Muscle of back (tissue), 13 donors: ENCODE results near the gene TAF3. TPM values are rescaled to one million over a fixed set of nuclear protein-coding genes. Genes with fewer than 3 reads are reported as not detected.
"Not testable (repeated sequence)": the region's sequence is repeated elsewhere in the genome, so short reads cannot be mapped to it uniquely, and the experiment has no call there.

Source experiments
- DNase-seq, 3 donors: peaks; one replicate each; pipeline versions ENCODE4 v3.0.0 to v3.0.0-alpha.2; 2013
- long read RNA-seq, 9 donors: transcript quantifications; one replicate each; lab custom pipeline, GENCODE V29; 2026
- polyA plus RNA-seq, 10 donors: library from polyadenylated mRNA; unstranded; fragments of 120-200 nt; gene quantifications; one replicate each; pipeline ENCODE4 v1.2.1, GENCODE V29; 2013; ENCODE audit not compliant: insufficient read length in 10 of 10

Gene TAF3, protein sequence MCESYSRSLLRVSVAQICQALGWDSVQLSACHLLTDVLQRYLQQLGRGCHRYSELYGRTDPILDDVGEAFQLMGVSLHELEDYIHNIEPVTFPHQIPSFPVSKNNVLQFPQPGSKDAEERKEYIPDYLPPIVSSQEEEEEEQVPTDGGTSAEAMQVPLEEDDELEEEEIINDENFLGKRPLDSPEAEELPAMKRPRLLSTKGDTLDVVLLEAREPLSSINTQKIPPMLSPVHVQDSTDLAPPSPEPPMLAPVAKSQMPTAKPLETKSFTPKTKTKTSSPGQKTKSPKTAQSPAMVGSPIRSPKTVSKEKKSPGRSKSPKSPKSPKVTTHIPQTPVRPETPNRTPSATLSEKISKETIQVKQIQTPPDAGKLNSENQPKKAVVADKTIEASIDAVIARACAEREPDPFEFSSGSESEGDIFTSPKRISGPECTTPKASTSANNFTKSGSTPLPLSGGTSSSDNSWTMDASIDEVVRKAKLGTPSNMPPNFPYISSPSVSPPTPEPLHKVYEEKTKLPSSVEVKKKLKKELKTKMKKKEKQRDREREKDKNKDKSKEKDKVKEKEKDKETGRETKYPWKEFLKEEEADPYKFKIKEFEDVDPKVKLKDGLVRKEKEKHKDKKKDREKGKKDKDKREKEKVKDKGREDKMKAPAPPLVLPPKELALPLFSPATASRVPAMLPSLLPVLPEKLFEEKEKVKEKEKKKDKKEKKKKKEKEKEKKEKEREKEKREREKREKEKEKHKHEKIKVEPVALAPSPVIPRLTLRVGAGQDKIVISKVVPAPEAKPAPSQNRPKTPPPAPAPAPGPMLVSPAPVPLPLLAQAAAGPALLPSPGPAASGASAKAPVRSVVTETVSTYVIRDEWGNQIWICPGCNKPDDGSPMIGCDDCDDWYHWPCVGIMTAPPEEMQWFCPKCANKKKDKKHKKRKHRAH
- polyA plus RNA-seq = 1 to 10 TPM; 5.2 to 7.3 (median 5.9) TPM
- long read RNA-seq, donor 1, partial matches to known transcripts = 16 of 16 reads
- long read RNA-seq, donor 1, other reads (novel, unspliced or antisense) = 0 of 16 reads
- long read RNA-seq, donor 2 = 0 reads
- long read RNA-seq, donor 3 = 0 reads
- long read RNA-seq, donor 4 = 0 reads
- long read RNA-seq, donor 5 = 0 reads
- long read RNA-seq, donor 6 = 0 reads
- long read RNA-seq, donor 7 = 0 reads
- long read RNA-seq, donor 8 = 0 reads
- long read RNA-seq, donor 9 = 0 reads

DNA sequence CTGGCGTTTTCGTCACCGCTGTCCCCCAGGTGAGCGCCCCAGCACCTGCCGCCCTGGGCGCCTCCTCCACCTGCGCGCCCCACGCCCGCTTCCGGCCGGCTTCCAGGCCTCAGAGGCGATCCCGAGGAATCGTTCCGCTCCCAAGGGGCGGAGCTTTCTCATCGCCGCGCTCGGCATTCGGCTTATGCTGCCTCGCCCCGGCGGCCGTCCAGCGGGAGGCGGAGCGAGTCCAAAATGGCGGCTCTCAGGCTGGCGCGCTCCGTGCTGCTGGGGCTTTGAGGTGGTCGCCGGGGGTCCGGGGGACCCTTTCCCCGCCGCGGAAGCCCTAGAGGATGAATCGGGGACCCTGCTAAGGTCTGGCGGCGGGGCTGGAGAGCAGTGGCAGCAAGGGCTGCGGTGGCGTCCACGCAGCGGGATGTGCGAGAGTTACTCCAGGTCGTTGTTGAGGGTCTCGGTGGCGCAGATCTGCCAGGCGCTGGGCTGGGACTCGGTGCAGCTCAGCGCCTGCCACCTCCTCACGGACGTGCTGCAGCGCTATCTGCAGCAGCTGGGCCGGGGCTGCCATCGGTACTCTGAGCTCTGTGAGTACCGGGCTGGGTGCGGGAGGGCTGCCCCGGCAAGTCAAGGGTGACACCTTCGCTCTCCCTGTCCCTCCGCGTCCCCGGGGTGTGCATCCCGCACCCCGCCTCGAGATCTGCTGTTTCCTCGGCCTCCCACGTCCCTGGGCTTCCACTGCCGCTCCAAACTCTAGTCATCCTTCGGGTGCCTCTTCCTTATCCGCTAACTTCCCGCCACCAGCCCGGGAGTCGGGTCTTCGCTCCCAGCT, at the start of gene TAF3:
TSS of gene TAF3 (plus strand) at position 211 of the 826 bp plus-strand sequence. CDS start at position 416, 205 bp downstream.
- peak; percentile 90 to 97 (median 96) for DNase-seq

DNA sequence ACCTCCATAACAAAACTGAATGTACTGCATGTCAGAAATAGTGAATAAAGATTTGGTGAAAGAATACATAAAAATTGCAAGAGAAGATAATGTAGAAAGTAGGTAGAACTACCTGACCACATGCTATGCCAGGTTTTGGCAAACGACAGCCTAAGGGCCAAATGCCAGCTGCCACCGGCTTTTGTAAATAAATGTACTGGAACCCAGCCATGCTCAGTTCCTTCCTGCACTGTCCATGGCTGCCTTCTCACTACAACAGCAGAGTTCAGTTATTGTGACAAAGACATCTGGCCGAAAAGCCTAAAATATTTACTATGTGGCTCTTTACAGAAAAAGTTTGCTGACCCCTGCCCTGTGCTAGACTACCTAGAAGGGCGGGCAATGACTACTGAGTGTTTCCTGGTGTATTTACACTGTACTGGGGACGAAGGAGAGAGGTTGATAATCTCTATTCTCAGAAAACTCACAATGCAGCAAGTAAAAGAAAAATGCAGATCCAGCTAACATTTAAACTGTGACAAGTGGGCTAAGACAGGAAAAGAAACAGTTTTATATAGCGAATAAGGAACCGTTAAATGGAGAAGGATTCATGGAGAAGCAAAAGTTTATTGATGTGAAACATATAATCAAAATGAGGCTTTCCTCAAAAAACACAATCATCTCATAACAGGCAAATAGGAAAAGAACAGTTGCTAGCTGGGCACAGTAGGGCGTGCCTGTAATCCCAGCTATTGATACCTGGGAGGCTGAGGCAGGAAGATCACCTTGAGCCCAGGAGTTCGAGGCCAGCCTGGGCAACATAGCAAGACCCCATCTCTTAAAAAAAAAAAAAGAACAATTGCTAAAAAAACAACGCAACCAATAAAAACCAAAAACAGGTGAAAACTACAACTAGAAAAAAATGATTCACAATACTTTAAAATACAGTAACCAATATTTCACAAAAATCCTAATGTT, 44.2 kb upstream of the TAF3 start:
- no peak for DNase-seq

DNA sequence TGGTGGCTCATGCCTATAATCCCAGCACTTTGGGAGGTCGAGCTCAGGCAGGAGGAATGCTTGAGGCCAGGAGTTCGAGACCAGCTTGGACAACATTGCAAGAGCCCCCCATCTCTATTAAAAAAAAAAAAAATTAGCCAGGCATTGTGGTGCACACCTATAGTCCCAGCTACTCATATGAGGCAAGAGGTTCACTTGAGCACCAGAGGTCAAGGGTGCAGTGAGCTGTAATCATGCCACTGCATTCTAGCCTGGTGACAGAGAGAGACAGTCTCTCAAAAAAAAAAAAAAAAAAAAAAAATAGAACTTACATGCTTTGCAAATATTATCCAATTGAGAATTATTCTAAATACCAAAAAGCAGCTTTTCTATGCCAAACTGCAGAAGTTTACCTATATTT, 41.5 kb upstream of the TAF3 start:
- no peak for DNase-seq

DNA sequence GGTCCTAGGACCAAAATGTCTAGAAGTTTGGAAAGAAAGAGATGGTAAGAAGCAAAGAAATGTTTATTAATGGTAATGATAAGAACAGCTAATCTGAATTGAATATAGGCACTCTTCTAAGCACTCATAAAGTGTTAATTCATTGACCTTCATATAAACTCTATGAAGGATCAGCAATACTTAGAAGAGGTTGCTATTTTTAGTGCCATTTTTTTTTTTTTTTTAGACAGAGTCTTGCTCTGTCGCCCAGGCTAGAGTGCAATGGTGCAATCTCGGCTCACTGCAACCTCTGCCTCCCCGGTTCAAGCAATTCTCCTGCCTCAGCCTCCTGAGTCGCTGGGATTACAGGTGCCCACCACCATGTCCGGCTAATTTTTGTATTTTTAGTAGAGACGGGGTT, 36.1 kb upstream of the TAF3 start:
- not testable (repeated sequence) for DNase-seq

DNA sequence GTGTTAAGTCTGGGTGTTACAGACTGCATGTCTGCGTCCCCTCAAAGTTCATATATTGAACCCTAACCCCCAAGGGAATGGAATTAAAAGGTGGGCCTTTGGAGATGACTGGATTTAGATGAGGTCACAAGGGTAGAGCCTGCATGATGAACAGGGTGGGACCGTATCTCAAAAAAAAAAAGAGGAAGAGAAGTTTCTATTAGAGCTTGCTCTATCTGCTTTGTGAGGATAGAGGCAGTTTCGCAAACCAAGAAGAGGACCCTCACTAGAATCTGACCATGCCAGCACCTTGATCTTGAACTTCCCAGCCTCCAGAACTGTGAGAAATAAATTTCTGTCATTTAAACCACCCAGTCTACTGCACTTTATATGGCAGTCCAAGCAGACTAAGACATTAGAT, 31.9 kb upstream of the TAF3 start:
- DNase-seq = no peak

DNA sequence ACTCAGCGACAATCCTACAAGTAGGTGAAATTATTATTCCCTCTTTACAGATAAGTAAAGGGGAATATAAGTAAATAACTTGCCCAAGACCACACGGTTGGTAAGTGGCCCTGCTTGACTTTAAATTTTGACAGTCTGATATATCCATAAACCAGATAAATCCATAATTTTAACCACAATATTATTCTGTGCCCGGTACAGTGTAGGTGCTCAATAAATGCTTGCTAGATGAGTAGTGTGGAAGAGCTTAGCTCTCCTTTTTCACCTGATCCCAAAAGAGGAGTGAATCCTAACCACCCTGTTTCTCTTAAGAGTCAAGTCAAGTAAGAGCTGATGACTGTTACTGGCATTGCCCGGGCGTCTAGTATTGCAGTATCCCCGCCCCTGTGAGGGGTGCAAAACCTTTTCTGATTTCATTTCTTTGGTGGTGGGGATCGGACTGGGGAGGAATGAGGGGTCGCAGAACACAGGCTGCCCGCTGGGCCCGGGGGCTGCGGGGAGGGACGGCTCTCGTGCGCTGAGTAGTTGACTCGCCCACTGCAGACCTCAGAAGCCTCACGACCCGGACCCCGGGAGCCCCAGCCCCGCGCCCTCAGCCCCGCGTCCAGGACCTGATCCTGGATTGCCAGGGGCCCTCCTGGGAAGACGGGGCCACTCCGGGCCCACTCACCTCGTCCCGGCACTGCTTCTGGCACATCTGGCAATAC, 31.0 kb upstream of the TAF3 start:
- peak in 1 of 3 donors; percentile 4 for DNase-seq

DNA sequence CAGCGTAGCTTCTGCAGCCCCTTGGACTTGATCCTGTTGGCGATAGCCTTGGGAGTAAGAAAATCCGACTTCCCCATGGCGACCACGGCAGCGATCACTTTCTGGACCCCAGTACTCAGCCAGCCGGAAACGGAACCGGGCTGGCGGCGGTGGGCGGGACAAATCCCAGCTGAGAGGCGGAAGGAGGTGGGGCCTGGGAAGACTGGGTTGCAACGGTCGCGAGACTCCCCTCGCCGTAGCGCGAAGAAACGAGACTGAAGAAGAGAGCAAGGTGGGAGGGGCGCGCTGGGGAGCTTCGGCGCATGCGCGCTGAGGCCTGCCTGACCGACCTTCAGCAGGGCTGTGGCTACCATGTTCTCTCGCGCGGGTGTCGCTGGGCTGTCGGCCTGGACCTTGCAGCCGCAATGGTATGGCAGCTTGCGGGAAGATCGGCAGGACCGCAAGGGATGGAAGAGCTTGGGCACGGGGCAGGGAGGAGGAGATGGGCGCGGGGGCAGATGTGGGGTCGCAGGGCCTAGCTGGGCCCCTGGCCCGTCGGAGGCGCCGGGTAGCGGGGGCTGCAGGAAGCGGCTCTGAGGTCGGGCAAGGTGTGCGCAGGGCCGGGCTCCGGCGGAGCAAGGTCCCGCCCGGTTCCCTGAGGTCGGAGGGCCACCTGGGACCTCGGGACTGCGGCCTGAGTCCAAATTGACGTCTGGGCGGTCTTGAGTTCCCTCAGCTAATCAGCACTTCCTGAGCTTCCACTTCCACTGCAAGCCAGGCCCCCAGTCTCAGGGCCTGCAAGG, 30.3 kb upstream of the TAF3 start, which contains the start of the genes ATP5F1C and KIN:
TSS of gene ATP5F1C (plus strand) at position 321 of the 782 bp plus-strand sequence. CDS start at position 352, 31 bp downstream.
TSS of gene KIN (minus strand) at position 137 of the 782 bp plus-strand sequence. CDS start at position 77, 60 bp downstream.
- DNase-seq = peak; percentile 97 to 99 (median 99)

DNA sequence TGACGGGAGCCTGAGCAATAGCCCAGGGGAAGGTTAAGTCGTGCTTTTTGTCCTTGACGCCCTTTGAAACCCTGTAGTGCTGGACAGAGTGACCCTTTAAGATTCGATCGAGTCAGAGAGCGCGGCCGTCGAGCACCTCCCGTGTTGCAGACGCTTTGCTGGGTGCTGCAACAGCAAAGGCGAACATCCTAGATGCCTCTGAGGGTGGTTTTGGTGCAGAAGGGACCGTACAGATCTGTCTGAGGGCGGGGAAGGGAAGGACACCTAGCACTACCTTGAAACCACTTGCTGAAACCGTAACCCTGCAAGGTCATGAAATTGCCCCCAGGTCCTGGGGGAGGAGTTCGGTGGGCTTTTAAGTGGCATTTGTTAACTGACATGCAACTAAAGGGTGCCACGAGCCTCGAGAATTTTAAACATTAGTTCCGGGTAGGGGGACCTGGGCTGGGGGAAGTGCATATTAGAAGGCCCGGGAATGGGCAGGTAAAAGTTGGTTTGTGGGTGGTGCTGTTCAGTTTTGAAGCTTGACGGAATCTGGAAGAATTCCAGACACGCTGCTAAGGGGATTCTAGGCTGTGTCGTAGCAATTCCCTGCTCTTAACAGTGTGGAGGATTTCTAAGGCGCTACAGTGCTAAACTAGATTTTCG, 29.5 kb upstream of the TAF3 start:
- DNase-seq = peak; percentile 5 to 26 (median 8)

DNA sequence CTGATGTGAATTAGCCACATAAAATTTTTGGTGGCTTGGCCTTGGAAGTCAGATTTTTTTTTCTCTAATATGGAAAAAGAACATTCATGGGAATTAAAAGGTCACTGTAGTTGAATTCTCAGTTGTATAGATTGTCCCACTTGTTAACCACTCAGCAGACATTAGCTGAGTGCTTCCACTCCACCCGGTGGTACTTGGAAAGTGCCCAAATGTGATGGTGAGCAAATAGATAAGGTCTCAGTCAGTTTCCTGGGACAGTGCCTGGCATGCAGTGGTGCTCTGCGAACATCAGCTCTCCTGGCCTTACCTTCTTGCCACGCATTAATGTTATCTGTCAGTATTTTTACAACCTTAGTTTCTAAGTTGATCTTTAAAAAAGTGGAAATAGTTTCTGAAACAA, 28.9 kb upstream of the TAF3 start:
- no peak for DNase-seq

DNA sequence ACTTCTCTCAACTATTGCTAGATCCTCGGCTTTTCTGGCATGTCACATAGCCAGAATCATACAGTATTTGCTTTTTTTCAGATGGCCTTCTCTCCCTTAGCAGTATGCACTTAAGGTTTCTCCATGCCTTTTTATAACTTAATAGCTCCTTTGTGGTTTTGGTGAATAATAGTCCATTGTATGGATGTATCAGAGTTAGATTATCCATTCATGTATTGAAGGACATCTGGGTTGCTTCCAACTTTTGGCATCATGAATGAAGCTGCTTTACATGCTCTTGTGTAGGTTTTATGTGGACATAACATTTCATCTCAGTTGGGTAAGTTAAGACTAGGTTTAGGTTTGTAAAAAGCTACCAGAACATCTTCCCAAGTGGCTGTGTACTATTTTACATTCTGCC, 25.8 kb upstream of the TAF3 start:
- no peak for DNase-seq

DNA sequence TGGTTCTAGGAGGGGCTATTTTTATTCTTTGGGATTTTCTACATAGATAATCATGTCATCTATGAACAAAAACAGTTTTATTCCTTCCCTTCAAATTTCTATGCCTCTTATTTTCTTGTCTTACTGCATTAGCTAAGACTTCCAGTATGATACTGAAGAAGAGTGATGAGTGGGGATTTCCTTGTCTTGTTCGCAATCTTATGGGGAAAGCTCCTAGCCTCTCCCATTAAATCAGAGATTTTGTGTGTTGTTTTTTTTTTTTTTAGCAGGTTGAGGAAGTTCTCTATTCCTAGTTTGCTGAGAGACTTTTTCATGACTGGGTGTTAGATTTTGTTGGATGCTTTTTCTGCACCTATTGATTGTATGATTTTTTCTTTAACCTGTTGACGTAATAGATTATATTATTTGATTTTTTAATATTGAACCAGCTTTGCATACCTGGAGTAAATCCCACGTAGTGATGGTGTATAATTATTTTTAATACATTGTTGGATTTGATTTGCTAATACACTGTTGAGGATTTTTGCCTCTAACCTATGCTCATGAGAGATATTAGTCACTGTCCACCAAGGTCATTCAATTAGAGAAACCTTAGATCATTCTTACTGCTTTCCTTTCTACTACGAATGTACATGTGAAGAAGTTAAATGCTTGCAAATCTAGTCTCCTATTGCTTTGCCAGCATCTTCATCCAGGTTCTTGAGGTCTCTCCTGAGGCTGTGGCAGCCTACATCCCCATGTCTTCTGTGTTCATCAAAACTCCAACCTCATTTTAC, 23.9 kb upstream of the TAF3 start:
- DNase-seq = no peak

DNA sequence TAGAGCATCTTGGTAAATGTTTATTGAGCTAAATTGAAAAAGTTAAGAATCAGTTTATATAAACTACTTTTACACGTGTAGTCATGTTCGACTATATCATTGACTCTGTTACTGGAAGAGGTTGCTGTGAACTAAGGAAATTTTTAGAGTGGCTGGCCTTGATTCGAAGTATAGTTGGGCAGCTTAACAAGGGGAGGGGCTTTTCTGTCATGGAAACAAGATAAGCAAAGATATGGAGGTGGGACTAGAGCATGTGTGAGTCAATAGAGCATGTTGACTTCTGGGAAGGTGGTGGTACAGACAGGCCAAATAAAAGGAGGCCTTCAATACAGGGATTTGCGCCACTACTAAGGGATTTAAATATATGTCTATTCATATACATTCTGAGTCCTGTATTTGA, 22.7 kb upstream of the TAF3 start:
- DNase-seq = no peak

DNA sequence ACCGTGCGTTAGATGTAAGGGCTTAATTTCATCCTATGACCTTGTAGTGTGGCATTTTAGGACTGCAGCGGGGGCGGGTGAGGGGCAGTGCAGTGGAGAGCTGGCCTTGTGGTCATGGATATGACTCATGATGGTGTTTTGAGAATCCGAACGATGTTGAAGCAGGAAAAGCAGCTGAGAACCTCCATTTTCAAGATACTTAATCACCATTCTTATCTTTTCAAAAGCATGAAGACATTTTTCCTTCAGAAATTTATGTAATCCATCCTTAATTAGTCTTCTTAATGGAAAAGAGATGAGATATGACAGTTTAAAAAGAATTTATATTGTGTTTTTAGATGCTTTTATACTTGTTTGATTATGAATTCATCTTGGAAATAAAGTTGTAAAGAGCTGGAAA, 20.7 kb upstream of the TAF3 start:
- DNase-seq = peak; percentile 10 to 70 (median 10)

DNA sequence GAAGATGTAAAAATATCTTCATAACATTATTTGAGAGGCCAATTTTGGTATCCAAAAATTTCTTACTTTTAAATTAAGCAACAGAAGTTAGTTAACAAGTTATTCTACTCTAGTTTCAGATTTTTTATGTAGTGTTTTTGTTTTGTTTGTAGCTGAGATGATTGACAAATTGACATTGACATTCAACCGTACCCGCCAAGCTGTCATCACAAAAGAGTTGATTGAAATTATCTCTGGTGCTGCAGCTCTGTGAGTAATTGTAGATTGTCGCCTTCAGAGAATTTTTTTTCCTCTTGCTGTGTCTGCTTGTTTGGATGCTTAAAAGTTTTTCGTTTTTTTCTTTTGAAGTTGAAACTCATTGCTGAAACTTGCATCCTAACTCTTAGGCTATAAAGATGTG, 15.7 kb upstream of the TAF3 start:
- DNase-seq = no peak

DNA sequence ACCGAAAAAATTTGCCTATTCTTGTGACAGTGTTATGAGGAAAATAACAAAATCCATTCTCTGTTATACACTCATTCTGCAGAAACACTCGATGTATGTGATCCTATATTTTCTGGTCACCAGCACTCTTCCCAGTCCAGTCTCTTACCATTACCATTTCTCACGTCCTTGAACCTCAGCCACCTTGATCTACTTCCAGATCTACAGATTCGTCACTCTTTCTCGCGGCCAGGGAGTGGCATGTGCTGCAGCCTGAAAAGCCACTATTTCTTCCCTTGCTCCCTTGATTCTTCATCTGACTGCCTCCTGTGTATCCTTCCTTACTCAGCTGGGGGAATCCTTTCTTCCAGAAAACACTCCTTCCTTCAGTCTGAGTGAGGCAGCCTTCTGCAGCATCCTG, 14.1 kb upstream of the TAF3 start:
- DNase-seq = no peak

DNA sequence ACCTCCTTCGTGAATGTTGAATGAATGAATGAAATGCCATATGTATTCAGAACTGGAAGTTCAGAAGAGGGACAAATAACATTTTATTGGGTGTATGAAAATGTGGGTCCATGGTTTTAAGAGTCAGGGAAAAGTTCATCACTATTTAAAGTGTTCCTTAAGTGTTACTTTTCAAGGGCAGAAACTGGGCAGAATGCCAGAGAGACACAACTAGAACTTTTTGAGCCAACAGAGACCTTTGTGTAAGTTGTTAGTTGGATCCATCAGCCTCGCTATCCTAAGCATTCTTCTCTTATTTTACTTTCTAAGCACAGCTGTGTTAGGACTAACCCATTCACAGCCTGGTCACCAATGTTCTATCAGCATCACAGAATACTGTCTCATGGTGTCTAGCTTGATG, 13.6 kb upstream of the TAF3 start:
- no peak for DNase-seq
